LNCAP (cell line): ENCODE measurements around the gene EMC9.

Experiments used
- CTCF ChIP-seq: fragments of 450-650 bp; IDR thresholded peaks from 2 replicates; pipeline ENCODE4 v1.5.1; 2017; ENCODE audit warnings: mild to moderate bottlenecking

The EMC9 gene

GRCh38 chr14:24130717-24131548 lies 10.5 kb downstream of the EMC9 start:
- no peak for TF ChIP-seq CTCF

- TF ChIP-seq CTCF = no peak
Observed at GRCh38 chr14:24130380-24130716, 11.0 kb downstream of the EMC9 start, which contains the start of gene FITM1. Gene FITM1, plus strand, starts transcription at chr14:24130659. Its CDS starts 905 bp downstream, at chr14:24131564.

- no peak for TF ChIP-seq CTCF
Observed at GRCh38 chr14:24129410-24129998, 11.9 kb downstream of the EMC9 start.

GRCh38 chr14:24127673-24128072 lies 13.7 kb downstream of the EMC9 start:
- TF ChIP-seq CTCF = no peak

- TF ChIP-seq CTCF = no peak
Observed at GRCh38 chr14:24126939-24127338, 14.5 kb downstream of the EMC9 start.

- TF ChIP-seq CTCF = no peak
Observed at GRCh38 chr14:24123424-24124417, 17.7 kb downstream of the EMC9 start.

GRCh38 chr14:24122898-24123297 lies 18.5 kb downstream of the EMC9 start:
- no peak for TF ChIP-seq CTCF
